Measurements from ENCODE around the gene ELAPOR1. TPM values are rescaled to one million over a fixed set of nuclear protein-coding genes. Genes with fewer than 3 reads are reported as not detected.

The ELAPOR1 gene
- total RNA-seq, 3 donors from 2014 or later (not counting 1 experiment from before 2014, with no cell fraction given) = 6.2 to 8.3 (median 6.3) TPM

DNA sequence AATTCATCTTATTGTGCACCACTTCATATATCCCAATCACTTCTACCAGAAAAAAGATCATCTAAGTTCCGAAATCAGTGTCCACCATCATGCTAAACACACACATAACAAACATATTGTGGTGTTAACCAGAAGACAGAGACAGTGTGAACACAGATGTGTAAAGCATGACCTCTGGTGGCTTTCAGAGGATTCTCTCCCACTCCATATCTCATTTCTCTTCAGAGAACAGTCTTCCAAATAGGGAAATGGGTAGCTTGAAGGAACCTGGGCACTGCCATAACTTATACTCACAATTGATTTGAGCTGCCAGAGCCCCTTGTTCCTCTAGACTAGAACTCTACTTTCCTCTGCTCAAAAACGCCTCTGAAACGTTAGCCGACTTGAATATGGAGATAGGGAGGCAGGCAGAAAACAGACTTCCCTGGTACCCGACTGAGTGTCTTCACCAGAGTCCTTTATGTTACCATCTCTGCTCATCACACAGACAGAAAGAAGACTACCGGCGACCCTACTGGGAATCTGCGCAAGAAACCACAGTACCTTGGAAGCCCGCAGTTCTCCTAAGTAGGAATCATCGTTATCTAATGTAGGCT lies 1.8 kb upstream of the ELAPOR1 start:
- Mint-ChIP-seq H3K9me3 (no peaks in the 10 kb centered on the region), H3K4me3 (peak overlapping the region; percentile 96), H3K27ac (peak overlapping the region; percentile 95 to 97), H3K4me1 (peaks cover 21 to 29% of the 10 kb centered on the region in 2 donors), H3K27me3 (ENCODE audit: low read depth in 2 of 2) (peaks cover 15 to 20% of the 10 kb centered on the region in 2 donors), H3K36me3 (no peaks in the 10 kb centered on the region)
- ATAC-seq (peak in 1 of 3 donors; percentile 28), DNase-seq (peak in 1 of 2 donors; percentile 57)
- Histone ChIP-seq H3K4me3 (ENCODE audit: low read length) (no peak overlapping the region), H3K9me3 (ENCODE audit: control insufficient read depth, insufficient read depth, low read length) (no peaks in the 10 kb centered on the region), H3K4me1 (ENCODE audit: control insufficient read depth, insufficient read depth, low read length) (peaks cover 21% of the 10 kb centered on the region), H3K27me3 (ENCODE audit: control insufficient read depth, insufficient read depth, low read length) (no peaks in the 10 kb centered on the region), H3K36me3 (ENCODE audit: control insufficient read depth, insufficient read depth, low read length) (no peaks in the 10 kb centered on the region), H3K27ac (ENCODE audit: low read length) (peak overlapping the region; percentile 22)
- TF ChIP-seq, protein P1, sequence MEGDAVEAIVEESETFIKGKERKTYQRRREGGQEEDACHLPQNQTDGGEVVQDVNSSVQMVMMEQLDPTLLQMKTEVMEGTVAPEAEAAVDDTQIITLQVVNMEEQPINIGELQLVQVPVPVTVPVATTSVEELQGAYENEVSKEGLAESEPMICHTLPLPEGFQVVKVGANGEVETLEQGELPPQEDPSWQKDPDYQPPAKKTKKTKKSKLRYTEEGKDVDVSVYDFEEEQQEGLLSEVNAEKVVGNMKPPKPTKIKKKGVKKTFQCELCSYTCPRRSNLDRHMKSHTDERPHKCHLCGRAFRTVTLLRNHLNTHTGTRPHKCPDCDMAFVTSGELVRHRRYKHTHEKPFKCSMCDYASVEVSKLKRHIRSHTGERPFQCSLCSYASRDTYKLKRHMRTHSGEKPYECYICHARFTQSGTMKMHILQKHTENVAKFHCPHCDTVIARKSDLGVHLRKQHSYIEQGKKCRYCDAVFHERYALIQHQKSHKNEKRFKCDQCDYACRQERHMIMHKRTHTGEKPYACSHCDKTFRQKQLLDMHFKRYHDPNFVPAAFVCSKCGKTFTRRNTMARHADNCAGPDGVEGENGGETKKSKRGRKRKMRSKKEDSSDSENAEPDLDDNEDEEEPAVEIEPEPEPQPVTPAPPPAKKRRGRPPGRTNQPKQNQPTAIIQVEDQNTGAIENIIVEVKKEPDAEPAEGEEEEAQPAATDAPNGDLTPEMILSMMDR (IDR thresholded peaks at IDR 0.05) = no peak
- intact Hi-C loops (cut with micrococcal nuclease) = loop anchor here (1.0 to 5.0 kb wide), 6 partner anchors 12 to 284 kb away; partner anchors contain the start of genes CLCC1, GPSM2 and WDR47
- WGBS (ENCODE audit: insufficient coverage) = 33% methylated on average over 10 of the region's 10 CpGs

DNA sequence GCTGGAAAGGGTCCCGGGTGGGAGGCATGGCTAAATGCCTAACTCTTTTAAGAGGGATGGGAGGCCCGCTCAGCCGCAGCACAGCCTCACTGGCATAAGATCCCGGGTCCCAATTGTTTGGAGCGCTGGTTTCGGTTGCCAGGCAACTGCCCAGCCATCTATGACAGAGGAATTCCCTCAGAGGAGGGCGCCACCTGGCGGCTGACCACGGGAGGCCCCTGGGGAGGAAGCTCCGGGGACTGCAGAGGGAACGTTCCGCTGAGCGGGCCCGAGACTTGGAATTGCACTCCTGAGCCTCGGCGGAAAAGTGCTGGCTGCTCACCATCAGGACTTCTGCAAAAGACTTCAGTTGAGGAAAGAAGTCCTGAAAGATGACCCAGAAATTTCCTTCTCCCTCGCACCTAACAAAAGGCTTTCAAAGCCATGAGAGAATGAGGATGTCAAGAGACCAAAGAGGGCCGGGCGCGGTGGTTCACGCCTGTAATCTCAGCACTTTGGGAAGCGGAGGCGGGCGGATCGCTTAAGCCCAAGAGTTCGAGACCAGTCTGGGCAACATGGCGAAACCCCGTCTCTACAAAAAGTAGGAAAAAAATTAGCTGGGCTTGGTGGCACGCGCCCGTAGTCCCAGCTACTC lies 1.1 kb upstream of the ELAPOR1 start:
- intact Hi-C loops (cut with micrococcal nuclease) = loop anchor here (1.0 to 5.0 kb wide), 6 partner anchors 12 to 284 kb away; partner anchors contain the start of genes CLCC1, GPSM2 and WDR47
- Mint-ChIP-seq H3K9me3 (no peaks in the 10 kb centered on the region), H3K4me3 (peak overlapping the region; percentile 96), H3K36me3 (no peaks in the 10 kb centered on the region), H3K27me3 (ENCODE audit: low read depth in 2 of 2) (peaks cover 15 to 22% of the 10 kb centered on the region in 2 donors), H3K27ac (peak overlapping the region; percentile 95 to 97), H3K4me1 (peaks cover 21 to 29% of the 10 kb centered on the region in 2 donors)
- WGBS (ENCODE audit: insufficient coverage) = 9% methylated on average over 31 of the region's 31 CpGs
- Histone ChIP-seq H3K27me3 (ENCODE audit: control insufficient read depth, insufficient read depth, low read length) (no peaks in the 10 kb centered on the region), H3K27ac (ENCODE audit: low read length) (peak overlapping the region; percentile 22), H3K4me1 (ENCODE audit: control insufficient read depth, insufficient read depth, low read length) (peaks cover 21% of the 10 kb centered on the region), H3K36me3 (ENCODE audit: control insufficient read depth, insufficient read depth, low read length) (no peaks in the 10 kb centered on the region), H3K4me3 (ENCODE audit: low read length) (peak overlapping the region; percentile 19), H3K9me3 (ENCODE audit: control insufficient read depth, insufficient read depth, low read length) (no peaks in the 10 kb centered on the region)
- peak; percentile 90 to 94 for DNase-seq
- ATAC-seq = peak; percentile 73 to 86 (median 76)
- TF ChIP-seq, protein P1 (IDR thresholded peaks at IDR 0.05) = peak; percentile 99

DNA sequence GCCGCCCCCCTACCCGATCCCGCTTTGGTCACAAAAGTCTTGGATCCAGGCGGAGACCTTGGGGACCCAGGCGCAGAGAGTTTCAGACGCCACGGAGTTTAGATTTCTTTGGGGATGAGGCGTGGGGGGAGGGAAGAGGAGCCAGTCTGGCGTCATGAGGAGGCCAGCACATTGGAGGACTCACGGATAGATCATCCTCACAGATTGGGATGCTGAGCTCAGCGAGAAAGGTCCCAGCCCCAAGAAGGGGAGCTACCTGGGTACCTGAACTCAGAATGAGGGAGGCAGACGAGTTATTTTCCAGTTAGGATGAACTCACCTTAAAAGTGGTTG lies 393 bp downstream of the ELAPOR1 start:
- TF ChIP-seq, protein P1 (IDR thresholded peaks at IDR 0.05) = no peak
- no peaks in the 10 kb centered on the region for H3K27me3 ChIP-seq (ENCODE audit: control insufficient read depth, insufficient read depth, low read length)
- WGBS (ENCODE audit: insufficient coverage) = 10% methylated on average over 12 of the region's 12 CpGs
- Mint-ChIP-seq H3K36me3 (no peaks in the 10 kb centered on the region), H3K27me3 (ENCODE audit: low read depth in 2 of 2) (peaks cover 15 to 28% of the 10 kb centered on the region in 2 donors), H3K27ac (peak overlapping the region in 1 of 2 donors; percentile 95), H3K4me1 (peaks cover 21 to 29% of the 10 kb centered on the region in 2 donors), H3K4me3 (peak overlapping the region; percentile 96), H3K9me3 (no peaks in the 10 kb centered on the region)
- no peaks in the 10 kb centered on the region for H3K36me3 ChIP-seq (ENCODE audit: control insufficient read depth, insufficient read depth, low read length)
- peaks cover 21% of the 10 kb centered on the region for H3K4me1 ChIP-seq (ENCODE audit: control insufficient read depth, insufficient read depth, low read length)
- no peak for DNase-seq
- no peaks in the 10 kb centered on the region for H3K9me3 ChIP-seq (ENCODE audit: control insufficient read depth, insufficient read depth, low read length)
- H3K27ac ChIP-seq (ENCODE audit: low read length) = no peak overlapping the region
- peak overlapping the region; percentile 36 for H3K4me3 ChIP-seq (ENCODE audit: low read length)
- no peak for ATAC-seq
- intact Hi-C loops (cut with micrococcal nuclease) = loop anchor here (5.0 kb wide), 2 partner anchors 72 to 237 kb away; partner anchors contain the start of genes GPSM2 and WDR47
